ENCODE data around the gene DUSP3. TPM values are rescaled to one million over a fixed set of nuclear protein-coding genes. Genes with fewer than 3 reads are reported as not detected.

DUSP3 gene
- total RNA-seq, 1 donor from 2014 or later: 54.6 TPM

DNA sequence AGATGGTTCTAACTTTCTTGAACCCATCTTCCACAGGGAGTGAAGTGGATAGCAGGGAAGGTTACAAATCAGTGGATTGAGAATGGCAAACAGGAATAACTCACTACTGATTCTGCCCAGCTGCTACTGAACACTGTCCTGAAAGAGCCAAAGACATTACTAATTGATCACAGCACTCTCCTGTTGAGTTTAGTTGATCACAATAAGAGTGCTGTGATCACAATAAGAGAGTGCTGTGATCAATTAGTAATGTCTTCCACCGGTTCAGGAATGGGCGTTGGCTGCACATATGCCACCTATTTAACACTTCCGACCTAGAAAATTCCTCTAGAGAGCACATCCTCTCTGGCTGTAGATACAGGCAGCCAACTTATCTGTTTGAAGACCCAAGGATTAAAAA is 12.8 kb upstream of the DUSP3 start:
- Mint-ChIP-seq H3K27ac (ENCODE audit: unreplicated experiment) (peak overlapping the region; percentile 93), H3K9me3 (ENCODE audit: unreplicated experiment) (no peaks in the 10 kb centered on the region), H3K27me3 (ENCODE audit: unreplicated experiment) (peaks cover 1% of the 10 kb centered on the region), H3K4me1 (ENCODE audit: low read depth, unreplicated experiment) (peaks cover 10% of the 10 kb centered on the region), H3K36me3 (ENCODE audit: unreplicated experiment) (no peaks in the 10 kb centered on the region), H3K4me3 (ENCODE audit: unreplicated experiment) (peak overlapping the region; percentile 68)
- no peak for DNase-seq
- TF ChIP-seq, protein P1, sequence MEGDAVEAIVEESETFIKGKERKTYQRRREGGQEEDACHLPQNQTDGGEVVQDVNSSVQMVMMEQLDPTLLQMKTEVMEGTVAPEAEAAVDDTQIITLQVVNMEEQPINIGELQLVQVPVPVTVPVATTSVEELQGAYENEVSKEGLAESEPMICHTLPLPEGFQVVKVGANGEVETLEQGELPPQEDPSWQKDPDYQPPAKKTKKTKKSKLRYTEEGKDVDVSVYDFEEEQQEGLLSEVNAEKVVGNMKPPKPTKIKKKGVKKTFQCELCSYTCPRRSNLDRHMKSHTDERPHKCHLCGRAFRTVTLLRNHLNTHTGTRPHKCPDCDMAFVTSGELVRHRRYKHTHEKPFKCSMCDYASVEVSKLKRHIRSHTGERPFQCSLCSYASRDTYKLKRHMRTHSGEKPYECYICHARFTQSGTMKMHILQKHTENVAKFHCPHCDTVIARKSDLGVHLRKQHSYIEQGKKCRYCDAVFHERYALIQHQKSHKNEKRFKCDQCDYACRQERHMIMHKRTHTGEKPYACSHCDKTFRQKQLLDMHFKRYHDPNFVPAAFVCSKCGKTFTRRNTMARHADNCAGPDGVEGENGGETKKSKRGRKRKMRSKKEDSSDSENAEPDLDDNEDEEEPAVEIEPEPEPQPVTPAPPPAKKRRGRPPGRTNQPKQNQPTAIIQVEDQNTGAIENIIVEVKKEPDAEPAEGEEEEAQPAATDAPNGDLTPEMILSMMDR (IDR thresholded peaks at IDR 0.05; ENCODE audit: partially characterized antibody, unreplicated experiment): no peak

DNA sequence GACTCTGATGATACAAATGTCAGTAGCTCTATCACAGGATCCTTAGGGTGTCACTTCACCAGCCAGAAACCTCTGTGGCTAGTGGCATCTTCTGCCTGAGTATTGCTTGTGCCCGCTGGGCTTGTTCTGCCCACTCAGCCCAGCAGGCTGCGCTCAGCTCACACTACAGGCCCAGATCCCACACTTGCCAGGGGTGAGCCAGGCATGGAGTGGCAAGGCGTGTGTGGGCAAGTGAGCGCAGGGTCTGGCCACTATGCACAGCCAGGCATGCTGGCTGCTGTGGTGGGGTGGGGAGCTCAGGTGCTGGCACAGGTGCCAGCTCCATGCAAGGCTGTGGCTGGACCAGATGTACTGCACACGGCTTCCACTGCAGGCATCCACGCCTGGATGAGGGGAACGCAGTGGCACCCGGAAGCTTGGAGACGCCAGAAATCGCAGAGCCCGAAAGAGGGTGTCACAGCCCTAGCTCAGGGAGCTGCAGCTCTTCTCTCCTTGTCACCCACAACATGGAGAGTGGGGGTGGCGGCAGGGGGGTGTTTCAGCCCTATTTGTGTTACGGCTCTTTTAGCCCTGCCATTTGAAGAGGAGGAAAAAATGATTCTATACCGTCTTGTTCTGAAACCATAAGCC is 11.6 kb upstream of the DUSP3 start:
- Mint-ChIP-seq H3K9me3 (ENCODE audit: unreplicated experiment) (no peaks in the 10 kb centered on the region), H3K27me3 (ENCODE audit: unreplicated experiment) (peaks cover 2% of the 10 kb centered on the region), H3K4me3 (ENCODE audit: unreplicated experiment) (no peak overlapping the region), H3K4me1 (ENCODE audit: low read depth, unreplicated experiment) (peaks cover 10% of the 10 kb centered on the region), H3K36me3 (ENCODE audit: unreplicated experiment) (no peaks in the 10 kb centered on the region), H3K27ac (ENCODE audit: unreplicated experiment) (no peak overlapping the region)
- no peak for DNase-seq
- TF ChIP-seq, protein P1 (IDR thresholded peaks at IDR 0.05; ENCODE audit: partially characterized antibody, unreplicated experiment): no peak

DNA sequence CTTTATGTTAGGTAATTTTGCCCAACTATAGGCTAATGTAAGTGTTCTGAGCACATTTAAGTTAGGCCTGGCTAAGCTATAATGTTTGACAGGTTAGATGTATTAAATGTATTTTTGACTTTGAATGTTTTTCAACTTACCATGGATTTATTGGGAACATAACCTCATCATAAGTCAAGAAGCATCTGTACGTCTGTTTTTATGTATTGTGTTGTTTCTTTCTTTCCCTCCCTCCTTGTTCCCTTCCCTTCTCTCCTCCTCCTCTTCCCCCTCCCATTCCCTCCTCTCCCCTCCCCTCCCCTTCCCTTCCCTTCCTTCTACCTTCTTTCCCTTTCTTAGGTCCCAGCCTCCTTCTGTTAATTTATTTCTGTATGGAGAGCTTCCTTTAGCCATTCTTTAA is 10.7 kb upstream of the DUSP3 start:
- H3K4me3 Mint-ChIP-seq (ENCODE audit: unreplicated experiment): no peak overlapping the region
- DNase-seq: no peak
- TF ChIP-seq, protein P1 (IDR thresholded peaks at IDR 0.05; ENCODE audit: partially characterized antibody, unreplicated experiment): no peak
- H3K36me3 Mint-ChIP-seq (ENCODE audit: unreplicated experiment): peaks cover 5% of the 10 kb centered on the region
- H3K27ac Mint-ChIP-seq (ENCODE audit: unreplicated experiment): no peak overlapping the region
- peaks cover 2% of the 10 kb centered on the region for H3K27me3 Mint-ChIP-seq (ENCODE audit: unreplicated experiment)
- H3K9me3 Mint-ChIP-seq (ENCODE audit: unreplicated experiment): no peaks in the 10 kb centered on the region
- peaks cover 10% of the 10 kb centered on the region for H3K4me1 Mint-ChIP-seq (ENCODE audit: low read depth, unreplicated experiment)

DNA sequence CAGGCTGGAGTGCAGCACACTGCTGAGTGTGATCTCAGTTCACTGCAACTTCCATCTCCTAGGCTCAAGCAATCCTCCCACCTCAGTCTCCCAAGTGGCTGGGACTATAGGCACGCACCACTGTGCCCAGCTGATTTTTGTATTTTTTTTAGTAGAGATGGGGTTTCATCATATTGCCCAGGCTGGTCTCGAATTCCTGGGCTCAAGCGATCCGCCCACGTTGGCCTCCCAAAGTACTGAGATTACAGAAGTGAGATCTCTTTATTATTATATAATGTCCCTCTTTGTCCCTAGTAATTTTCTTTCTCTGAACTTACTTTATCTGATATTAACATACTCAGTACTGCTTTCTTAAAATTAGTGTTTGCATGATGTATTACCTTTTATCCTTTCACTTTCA is 9.8 kb upstream of the DUSP3 start:
- peaks cover 2% of the 10 kb centered on the region for H3K27me3 Mint-ChIP-seq (ENCODE audit: unreplicated experiment)

GRCh38 chr17:43787728-43788127 is 9.0 kb upstream of the DUSP3 start:
- H3K4me3 Mint-ChIP-seq (ENCODE audit: unreplicated experiment): no peak overlapping the region
- H3K4me1 Mint-ChIP-seq (ENCODE audit: low read depth, unreplicated experiment): peaks cover 15% of the 10 kb centered on the region
- H3K27ac Mint-ChIP-seq (ENCODE audit: unreplicated experiment): no peak overlapping the region
- TF ChIP-seq, protein P1 (IDR thresholded peaks at IDR 0.05; ENCODE audit: partially characterized antibody, unreplicated experiment): no peak
- H3K9me3 Mint-ChIP-seq (ENCODE audit: unreplicated experiment): no peaks in the 10 kb centered on the region
- peaks cover 5% of the 10 kb centered on the region for H3K36me3 Mint-ChIP-seq (ENCODE audit: unreplicated experiment)
- peaks cover 2% of the 10 kb centered on the region for H3K27me3 Mint-ChIP-seq (ENCODE audit: unreplicated experiment)
- DNase-seq: no peak

More for the DNA sequence above, 9.8 kb upstream of the DUSP3 start:
- DNase-seq: no peak
- Mint-ChIP-seq H3K4me1 (ENCODE audit: low read depth, unreplicated experiment) (peaks cover 10% of the 10 kb centered on the region), H3K36me3 (ENCODE audit: unreplicated experiment) (peaks cover 5% of the 10 kb centered on the region), H3K9me3 (ENCODE audit: unreplicated experiment) (no peaks in the 10 kb centered on the region), H3K27ac (ENCODE audit: unreplicated experiment) (no peak overlapping the region), H3K4me3 (ENCODE audit: unreplicated experiment) (no peak overlapping the region)
- TF ChIP-seq, protein P1 (IDR thresholded peaks at IDR 0.05; ENCODE audit: partially characterized antibody, unreplicated experiment): no peak
